GM18909 (cell line): ENCODE results near the gene NEK10.
"Not testable (repeated sequence)": the region's sequence is repeated elsewhere in the genome, so short reads cannot be mapped to it uniquely, and the experiment has no call there.

Experiments
- ATAC-seq: cut with Tn5 transposase; IDR thresholded peaks from one replicate; pipeline ENCODE4 v1.9.1; 2021; ENCODE audit warnings: mild to moderate bottlenecking; ENCODE audit not compliant: unreplicated experiment, poor library complexity

Gene NEK10, protein sequence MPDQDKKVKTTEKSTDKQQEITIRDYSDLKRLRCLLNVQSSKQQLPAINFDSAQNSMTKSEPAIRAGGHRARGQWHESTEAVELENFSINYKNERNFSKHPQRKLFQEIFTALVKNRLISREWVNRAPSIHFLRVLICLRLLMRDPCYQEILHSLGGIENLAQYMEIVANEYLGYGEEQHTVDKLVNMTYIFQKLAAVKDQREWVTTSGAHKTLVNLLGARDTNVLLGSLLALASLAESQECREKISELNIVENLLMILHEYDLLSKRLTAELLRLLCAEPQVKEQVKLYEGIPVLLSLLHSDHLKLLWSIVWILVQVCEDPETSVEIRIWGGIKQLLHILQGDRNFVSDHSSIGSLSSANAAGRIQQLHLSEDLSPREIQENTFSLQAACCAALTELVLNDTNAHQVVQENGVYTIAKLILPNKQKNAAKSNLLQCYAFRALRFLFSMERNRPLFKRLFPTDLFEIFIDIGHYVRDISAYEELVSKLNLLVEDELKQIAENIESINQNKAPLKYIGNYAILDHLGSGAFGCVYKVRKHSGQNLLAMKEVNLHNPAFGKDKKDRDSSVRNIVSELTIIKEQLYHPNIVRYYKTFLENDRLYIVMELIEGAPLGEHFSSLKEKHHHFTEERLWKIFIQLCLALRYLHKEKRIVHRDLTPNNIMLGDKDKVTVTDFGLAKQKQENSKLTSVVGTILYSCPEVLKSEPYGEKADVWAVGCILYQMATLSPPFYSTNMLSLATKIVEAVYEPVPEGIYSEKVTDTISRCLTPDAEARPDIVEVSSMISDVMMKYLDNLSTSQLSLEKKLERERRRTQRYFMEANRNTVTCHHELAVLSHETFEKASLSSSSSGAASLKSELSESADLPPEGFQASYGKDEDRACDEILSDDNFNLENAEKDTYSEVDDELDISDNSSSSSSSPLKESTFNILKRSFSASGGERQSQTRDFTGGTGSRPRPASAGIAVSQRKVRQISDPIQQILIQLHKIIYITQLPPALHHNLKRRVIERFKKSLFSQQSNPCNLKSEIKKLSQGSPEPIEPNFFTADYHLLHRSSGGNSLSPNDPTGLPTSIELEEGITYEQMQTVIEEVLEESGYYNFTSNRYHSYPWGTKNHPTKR

GRCh38 chr3:27368831-27369607 is at the start of gene NEK10:
Gene NEK10 (minus strand): TSS chr3:27369383. CDS start chr3:27352882, 16,501 bp downstream.
- peak; percentile 100 for ATAC-seq

DNA sequence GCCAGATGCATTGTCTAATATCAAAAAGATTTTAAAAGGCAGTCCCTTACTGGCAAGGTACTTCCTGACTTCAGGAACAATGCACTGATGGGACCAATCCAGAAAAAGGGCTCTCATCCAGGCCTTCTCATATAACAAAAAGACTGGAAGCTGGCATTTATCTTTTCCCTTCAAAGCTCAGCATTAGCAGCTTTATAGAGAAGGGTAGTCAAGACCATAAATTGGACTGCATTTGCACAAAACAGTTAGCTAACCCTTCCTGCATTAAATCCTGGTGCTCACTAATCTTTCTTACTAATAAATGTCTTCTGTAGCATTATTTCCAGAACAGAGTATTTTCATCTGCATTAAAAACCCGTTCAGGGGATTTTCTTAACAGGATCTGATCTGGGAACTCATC is 46.0 kb upstream of the NEK10 start:
- no peak for ATAC-seq

DNA sequence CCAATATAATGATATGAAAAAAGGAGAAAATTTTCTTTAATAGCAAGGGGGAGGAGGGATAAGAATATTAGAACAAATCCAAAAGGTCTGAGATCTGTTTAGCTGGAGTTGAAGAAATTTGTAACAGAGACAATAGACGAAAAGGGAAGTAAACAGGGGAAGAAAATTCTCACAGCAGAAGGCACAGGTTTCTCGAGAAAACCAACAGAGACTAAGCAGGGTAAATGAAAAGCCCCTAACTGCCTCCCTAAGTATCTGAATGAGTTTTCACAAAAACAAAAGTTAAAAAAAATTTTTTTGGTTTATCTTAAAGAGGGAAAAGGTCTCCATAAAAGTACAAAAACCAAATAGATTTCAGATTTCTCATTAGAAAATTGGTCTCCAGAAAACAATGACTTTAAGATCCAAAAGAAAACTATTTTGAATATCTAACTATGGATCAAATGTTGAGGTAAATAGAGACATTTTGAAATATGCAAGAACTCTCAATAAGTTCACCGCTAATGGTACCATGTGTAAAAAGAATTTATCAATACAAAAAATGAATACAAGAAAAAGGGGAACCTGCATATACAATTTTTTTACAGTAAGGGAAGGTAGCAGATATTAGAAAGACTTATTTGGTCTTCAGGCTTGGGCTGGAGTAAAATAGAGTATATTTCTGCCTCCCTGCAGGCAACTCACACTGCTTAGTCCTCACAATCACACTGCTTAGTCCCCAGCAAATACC is 23.9 kb upstream of the NEK10 start:
- ATAC-seq = peak; percentile 78

GRCh38 chr3:27392414-27392813 is 23.2 kb upstream of the NEK10 start:
- ATAC-seq = not testable (repeated sequence)

DNA sequence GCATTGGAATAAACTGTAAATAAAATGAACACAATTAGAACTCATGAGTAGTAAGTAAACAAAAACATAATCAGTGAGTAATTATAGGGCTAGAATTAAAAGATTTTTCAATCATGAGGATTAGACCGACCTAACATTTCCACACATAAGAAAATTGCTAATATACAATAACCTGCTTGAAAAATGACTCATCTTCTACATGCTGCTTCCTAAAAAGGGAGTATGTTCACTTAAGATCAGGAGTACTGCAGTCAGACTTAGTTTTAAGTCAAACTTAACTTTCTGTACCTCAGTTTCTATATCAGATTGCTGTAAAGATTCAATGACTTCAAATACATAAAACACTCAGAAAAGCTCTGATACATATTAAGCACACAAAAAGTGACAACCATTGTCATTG is 22.6 kb upstream of the NEK10 start:
- ATAC-seq = no peak

DNA sequence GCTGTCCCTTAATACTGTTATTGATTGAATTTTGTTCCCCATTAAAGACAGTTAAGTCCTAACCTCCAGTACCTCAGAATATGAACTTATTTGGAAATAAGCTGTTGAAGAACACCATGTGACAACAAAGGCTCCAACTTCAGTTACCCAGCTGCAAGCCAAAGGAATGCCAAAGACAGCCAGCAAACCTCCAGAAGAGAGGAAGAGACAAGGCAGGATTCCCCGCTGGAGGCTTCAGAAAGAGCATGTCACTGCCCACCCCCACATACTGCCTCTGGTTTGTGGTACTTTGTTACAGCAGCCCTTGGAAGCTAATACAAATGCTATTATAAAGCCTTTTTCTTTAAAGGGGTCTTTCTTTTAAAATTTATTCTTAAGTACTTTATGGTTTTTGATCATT is 18.4 kb upstream of the NEK10 start:
- ATAC-seq = no peak

DNA sequence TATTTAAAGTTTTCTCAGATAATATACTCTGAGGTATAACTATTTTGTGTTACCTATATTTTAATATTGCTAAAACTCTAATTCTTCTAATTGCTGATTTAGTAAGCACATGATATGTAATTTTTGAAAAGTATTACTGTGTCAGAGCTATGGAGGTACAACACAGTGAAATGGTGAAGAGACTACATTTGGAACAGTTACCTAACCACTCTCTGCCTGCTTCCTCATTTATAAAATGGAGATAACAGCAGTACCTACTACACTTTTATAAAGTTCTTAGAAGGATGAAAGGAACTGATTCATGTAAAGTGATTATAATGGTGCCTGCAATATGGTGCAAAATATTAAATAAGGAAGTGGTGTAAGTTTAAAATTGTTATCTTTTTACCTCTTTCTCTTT is 16.3 kb upstream of the NEK10 start:
- ATAC-seq = no peak

GRCh38 chr3:27384191-27384590 is 15.0 kb upstream of the NEK10 start:
- no peak for ATAC-seq

GRCh38 chr3:27380433-27381357 is 11.5 kb upstream of the NEK10 start:
- no peak for ATAC-seq

GRCh38 chr3:27378331-27378730 is 9.1 kb upstream of the NEK10 start:
- no peak for ATAC-seq

DNA sequence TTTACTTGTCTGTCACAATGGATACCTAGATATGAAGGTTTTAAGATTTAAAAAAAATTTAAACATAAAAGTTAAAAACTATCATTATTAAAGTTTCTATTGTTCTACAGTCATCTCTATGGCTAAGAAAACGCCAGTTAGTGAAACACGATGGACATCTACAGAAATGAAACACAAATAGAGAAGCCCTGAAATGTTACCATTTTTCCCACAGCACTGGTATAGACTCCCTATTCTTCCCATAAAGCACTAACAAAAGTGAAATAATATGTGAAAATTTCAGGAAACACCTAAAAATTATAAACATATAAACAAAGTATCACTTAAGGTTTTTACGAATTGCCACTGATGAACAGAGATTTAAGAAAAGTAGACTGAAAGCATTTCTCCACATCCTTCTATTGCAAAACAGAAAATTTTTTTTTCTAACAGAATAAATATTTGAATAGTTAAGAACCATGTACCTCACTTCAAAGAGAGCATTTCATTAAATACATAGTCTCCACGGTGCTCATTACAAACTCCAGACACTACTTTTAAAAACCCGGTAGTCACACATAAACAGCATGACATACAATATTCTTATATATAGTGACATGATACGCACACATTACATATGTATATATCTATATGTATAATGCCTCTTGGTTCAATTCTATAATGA is 7.1 kb upstream of the NEK10 start:
- ATAC-seq = no peak

DNA sequence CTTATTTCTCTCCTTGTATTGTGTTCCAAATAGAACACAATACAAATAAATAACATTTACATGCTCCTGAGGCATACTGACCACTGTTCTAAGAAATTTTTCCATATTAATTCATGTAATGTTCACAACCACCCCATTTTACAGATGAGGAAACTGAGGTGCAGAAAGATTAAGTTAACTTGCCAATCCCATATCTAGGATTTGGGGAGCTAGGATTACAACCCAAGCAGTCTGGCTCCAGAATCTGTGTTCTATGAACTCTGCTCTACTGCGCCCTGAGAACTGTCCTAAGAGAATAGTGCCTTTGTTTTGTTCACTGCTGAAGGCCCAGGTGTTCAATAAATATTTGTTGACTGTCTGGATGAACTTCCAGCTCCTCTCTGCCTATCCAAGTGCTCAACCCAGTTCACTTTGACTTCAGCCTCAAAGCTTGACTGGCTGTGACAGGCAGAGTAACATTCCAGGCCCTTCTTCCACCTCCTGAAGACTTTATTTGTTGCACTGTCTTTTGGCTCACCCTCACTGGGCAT is 3.1 kb downstream of the NEK10 start:
- ATAC-seq = no peak

GRCh38 chr3:27360113-27361078 is 8.8 kb downstream of the NEK10 start:
- peak; percentile 66 for ATAC-seq

- ATAC-seq = no peak
These were observed 10.8 kb downstream of the NEK10 start for GRCh38 chr3:27358372-27358771.

DNA sequence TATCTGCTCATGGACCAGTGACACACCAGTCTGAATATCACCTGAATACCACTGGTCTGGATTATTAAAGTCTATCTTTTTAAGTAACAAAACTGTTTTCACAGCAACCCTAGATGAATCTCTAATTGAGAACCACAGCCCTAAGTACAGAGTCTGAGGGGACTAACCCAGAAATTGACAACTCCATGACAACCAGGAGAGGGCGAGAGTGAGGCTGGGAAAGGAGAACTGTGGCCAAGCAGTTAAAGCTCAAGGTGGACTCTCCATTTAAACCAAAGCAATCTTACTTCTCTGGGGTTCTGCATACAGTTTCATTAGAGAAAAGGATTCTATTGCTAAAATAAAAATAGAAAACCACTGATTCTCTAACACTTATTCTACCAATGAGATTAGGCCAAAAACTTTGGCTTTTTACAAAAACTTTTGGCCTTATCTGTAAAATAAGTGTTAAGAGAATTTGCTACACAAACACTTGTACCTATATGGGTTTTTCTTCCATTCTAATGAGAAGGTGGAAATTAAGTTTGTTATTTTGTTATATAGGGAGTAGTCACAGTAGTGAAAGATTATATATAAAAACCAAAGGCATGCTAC is 11.4 kb downstream of the NEK10 start:
- peak; percentile 88 for ATAC-seq

GRCh38 chr3:27356976-27357375 is 12.2 kb downstream of the NEK10 start:
- no peak for ATAC-seq
